Esophagus muscularis mucosa (tissue), 4 donors: ENCODE measurements around the gene XRN2.

ENCODE experiments used
- CTCF ChIP-seq, 3 experiments: fragments of 200-600 bp in 2 of 3; fragments of 450-650 bp in 1 of 3; sonication (generic) in 2 of 3; IDR thresholded peaks; one replicate each; pipeline ENCODE4 v1.5.1; 2017 to 2019; ENCODE audit warnings: antibody characterized with exemption in 3 of 3, mild to moderate bottlenecking in 2 of 3, moderate library complexity in 1 of 3
- EP300 ChIP-seq: sonication (generic); formaldehyde crosslinking; IDR thresholded peaks from one replicate; pipeline ENCODE4 v1.6.1; 2017; ENCODE audit warnings: antibody characterized with exemption
- POLR2A ChIP-seq: fragments of 450-650 bp; IDR thresholded peaks from one replicate; pipeline ENCODE4 v1.6.1; 2017; ENCODE audit warnings: antibody characterized with exemption, moderate library complexity, mild to moderate bottlenecking, low read depth
- POLR2AphosphoS5 ChIP-seq, 2 donors: sonication (generic); formaldehyde crosslinking; IDR thresholded peaks; one replicate each; pipeline ENCODE4 v1.6.1; 2017; ENCODE audit warnings: antibody characterized with exemption in 2 of 2

GRCh38 chr20:21336455-21337151, 33.5 kb downstream of the XRN2 start:
- TF ChIP-seq CTCF (IDR thresholded peaks at IDR 0.05) (no peak), POLR2A (no peak), EP300 (no peak), POLR2AphosphoS5 (IDR thresholded peaks at IDR 0.05) (no peak)
